ENCODE data around the gene CUBN. TPM values are rescaled to one million over a fixed set of nuclear protein-coding genes. Genes with fewer than 3 reads are reported as not detected.

The CUBN gene
- 7.1 and 11.8 TPM in 2 replicates for total RNA-seq

DNA sequence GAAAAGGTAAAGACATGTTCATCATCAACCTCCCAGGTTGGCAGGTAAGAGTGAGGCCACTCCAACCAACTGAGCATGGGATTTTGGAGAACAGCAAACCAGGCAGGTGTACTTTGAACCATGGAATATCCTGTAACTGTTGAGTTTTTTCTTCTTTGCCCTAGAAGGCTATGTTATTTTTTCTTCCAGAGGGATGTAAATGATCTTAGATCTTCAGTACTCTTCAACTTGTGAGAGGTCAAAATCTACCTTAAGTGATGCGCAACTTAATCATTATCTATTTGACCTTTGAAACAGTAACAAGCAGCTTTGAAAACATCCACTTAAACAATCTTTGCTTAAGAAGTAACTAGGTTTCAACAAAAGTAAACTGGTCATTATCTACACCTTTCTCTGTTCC, at the start of gene CUBN:
Gene CUBN, minus strand, starts transcription at position 71 of the 400 bp plus-strand sequence. Its CDS starts 46 bp downstream, at position 25.

DNA sequence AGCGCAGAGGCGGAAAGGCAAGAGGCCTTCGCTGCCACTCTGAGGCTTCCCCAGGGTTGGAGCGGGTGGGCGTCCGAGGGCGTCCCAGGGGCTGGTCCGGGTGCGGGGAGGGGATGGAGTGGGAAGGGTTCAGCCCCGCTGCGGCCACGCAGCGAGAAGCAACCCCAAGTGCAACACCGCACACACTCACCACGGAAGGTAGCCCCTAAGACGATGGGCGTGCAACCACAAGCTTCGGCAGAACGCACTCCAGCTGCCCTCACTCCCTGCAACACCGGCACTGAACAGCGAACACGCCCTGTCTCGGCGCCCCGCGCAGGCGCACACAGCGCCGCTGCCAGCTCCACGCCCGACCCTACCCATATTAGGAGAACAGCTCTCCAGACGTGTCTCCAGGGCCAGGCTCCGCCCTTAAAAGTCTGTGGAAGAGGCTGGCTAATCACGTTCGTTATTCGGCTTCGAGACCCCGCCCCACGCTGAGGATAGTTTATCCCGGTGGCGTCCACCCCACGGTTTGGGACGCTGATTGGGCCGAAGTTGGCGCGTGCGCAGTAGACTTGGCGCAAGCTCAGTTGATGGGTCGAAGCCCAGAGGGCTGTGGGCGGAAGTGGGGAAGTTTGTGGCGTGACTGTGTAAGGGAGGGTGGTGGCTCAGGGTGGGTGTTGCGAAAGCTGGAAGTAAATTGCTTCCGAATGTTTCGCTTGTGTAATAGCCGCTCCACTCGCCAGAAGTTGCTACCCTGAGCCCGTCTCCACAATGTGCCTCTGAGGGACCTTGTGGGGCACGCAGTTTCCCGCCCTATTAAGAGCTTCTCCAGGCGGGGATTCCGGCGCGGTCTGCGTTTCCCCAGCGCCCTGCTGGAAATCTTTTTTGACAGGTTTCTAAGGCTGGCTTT, 312.2 kb downstream of the CUBN start, which contains the start of gene RSU1:
Gene RSU1, minus strand, starts transcription at position 300 of the 895 bp plus-strand sequence. CDS start 343 bp downstream, outside the sequence.

Small RNAs within 50 kb of the gene (small RNA-seq; reads per million reads assigned to genes)
- gene AC067747.1 = not detected

Other genes starting within 250 kb of the CUBN start
- 10.1 and 13.9 TPM in 2 replicates for gene TRDMT1, start 71.9 kb upstream of the CUBN start, total RNA-seq
- 10,114 and 13,373 TPM in 2 replicates for gene VIM, start 98.4 kb upstream of the CUBN start, total RNA-seq